ENCODE data around the gene REXO1.
A peak's percentile ranks its signal among the peaks of the same experiment; 100 is the strongest.

REXO1 gene

GRCh38 chr19:1843116-1843515 is 5.2 kb downstream of the REXO1 start:
- CTCF ChIA-PET = interaction anchor here (0.6 to 1.6 kb wide), 3 partner anchors 17 to 134 kb away, joined by 3 to 6 read pairs (median 3); no protein-coding TSS in a partner anchor
- no peak for DNase-seq (ENCODE audit: low spot score)
- TF ChIP-seq, protein P1, sequence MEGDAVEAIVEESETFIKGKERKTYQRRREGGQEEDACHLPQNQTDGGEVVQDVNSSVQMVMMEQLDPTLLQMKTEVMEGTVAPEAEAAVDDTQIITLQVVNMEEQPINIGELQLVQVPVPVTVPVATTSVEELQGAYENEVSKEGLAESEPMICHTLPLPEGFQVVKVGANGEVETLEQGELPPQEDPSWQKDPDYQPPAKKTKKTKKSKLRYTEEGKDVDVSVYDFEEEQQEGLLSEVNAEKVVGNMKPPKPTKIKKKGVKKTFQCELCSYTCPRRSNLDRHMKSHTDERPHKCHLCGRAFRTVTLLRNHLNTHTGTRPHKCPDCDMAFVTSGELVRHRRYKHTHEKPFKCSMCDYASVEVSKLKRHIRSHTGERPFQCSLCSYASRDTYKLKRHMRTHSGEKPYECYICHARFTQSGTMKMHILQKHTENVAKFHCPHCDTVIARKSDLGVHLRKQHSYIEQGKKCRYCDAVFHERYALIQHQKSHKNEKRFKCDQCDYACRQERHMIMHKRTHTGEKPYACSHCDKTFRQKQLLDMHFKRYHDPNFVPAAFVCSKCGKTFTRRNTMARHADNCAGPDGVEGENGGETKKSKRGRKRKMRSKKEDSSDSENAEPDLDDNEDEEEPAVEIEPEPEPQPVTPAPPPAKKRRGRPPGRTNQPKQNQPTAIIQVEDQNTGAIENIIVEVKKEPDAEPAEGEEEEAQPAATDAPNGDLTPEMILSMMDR (conservative IDR thresholded peaks at IDR 0.05; ENCODE audit: low read depth) = no peak
- POLR2A ChIA-PET (ENCODE audit: low non-redundant PET) = no interaction called here
- H3K27ac ChIP-seq = peak overlapping the region; percentile 98

DNA sequence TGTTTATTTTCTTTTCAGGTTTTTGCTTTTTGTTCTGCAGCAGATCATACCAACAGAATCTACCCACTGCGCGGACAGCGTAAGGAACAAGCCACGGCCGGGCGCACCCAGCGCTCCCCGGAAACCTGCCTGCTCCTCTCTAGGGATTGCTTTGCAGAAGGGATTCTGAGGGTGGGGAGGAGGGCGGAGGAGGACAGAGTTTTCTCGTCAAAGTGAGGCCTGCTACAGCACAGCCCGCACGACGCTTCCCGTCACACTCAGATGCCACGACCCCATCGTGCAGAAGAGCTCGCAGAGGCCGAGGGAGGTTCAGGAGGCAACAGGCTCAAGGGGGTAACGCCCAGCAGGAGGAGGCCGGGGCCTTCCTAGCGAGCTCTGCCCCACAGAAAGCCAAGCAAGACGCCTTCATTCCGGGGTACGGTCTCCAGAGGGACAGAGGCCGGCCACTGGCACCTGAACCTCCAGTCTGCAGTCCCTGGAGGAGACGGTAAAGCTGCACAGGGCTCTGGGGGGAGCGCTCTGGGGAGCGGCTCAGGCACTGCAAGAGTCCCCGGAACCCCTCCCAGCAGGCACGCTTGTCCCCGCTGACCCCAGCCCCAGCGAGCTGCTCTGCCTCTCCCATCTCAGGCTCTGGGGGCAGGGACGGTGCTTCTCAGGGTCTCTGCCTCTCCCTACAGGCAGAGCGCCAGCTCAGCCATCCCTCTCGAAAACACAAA is 6.9 kb downstream of the REXO1 start:
- DNase-seq (ENCODE audit: low spot score) = no peak
- ChIA-PET POLR2A (ENCODE audit: low non-redundant PET) (no interaction called here), CTCF (no interaction called here)
- TF ChIP-seq, protein P1 (conservative IDR thresholded peaks at IDR 0.05; ENCODE audit: low read depth) = no peak
- H3K27ac ChIP-seq = peak overlapping the region; percentile 98

DNA sequence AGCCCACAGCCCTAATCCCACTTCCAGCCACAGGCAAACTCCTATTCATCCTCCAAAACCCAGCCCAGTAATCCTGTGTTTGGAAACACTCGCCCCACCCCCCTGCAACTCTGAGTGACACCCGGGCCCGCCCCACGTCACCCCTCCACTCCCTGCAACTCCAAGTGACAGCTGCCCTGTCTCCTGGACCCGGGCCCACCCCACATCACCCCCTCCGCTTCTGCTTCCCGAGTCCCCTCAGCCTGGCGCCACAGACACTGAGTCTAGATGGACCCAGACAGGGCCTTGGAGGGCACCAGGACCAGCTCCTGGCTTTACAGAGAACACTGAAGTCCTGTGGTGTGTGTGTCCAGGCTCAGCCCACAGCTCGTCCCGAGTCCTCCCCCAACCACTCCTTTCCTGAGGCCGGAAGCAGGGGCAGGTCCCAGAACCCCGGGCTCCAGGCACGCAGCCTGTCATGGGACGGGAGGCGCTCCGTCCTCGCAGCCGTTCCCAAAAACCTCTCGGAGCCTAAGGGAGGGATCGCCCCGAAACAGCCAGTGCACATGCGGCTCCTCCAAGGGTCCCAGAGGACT is 7.7 kb downstream of the REXO1 start:
- TF ChIP-seq, protein P1 (conservative IDR thresholded peaks at IDR 0.05; ENCODE audit: low read depth) = no peak
- no peak for DNase-seq (ENCODE audit: low spot score)
- peak overlapping the region; percentile 98 for H3K27ac ChIP-seq
- ChIA-PET CTCF (interaction anchor here (0.6 to 0.9 kb wide), 3 partner anchors 8 to 15 kb away, joined by 3 to 6 read pairs (median 5); partner anchors contain the start of gene REXO1), POLR2A (ENCODE audit: low non-redundant PET) (no interaction called here)

DNA sequence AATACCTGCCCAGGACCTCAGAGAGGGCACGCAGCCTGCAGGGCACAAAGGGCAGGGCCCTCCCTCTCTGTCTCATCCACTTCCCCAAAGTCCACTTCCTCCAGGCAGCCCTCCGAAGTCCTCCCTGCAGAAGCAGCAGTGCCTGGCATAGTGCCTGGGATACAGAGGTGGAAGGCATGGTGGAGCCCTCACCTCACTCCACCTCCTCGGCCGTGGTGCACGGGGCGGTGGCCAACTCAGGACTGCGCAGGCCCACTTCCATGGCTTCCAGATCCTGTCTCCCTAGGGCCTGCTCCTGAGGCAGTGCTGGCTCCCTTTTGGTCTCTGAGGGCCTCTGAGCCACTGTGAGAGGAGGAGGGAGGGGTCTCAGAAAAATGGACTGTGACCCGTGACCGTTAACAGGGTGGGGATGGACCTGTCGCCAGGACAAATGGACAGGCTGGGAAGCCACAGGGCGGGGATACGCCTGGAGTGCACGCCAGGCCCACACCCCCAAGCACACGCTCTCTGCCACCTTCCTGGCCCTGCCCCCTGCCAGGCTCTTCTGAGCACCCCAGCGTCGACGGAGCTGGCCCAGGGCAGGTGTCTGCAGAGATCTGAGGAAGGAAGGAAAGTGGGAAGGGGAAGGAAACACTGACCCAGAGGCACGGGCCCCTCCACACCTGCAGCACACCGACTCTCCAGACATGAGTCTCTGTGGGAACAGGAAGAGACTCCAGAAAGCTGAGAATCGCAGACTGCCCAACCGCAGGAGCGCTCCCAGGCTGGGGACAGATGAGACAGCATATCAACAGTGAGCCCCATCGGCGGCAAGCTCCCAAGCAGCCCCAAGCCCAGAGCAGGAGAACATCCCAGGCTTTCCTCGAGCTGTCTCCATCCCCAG is 8.4 kb downstream of the REXO1 start:
- H3K27ac ChIP-seq = peak overlapping the region; percentile 98
- ChIA-PET POLR2A (ENCODE audit: low non-redundant PET) (interaction anchor here (0.7 kb wide), 1 partner anchor 238 kb away, joined by 7 read pairs; no protein-coding TSS in a partner anchor), CTCF (interaction anchor here (0.6 to 2.1 kb wide), 4 partner anchors 9 to 14 kb away, joined by 3 to 12 read pairs (median 6); partner anchors contain the start of gene REXO1)
- DNase-seq (ENCODE audit: low spot score) = no peak
- TF ChIP-seq, protein P1 (conservative IDR thresholded peaks at IDR 0.05; ENCODE audit: low read depth) = no peak

GRCh38 chr19:1837625-1838105 is 10.6 kb downstream of the REXO1 start:
- TF ChIP-seq, protein P1 (conservative IDR thresholded peaks at IDR 0.05; ENCODE audit: low read depth) = peak; percentile 87

GRCh38 chr19:1837222-1837565 is 11.1 kb downstream of the REXO1 start:
- CTCF ChIA-PET = interaction anchor here (0.5 to 2.0 kb wide), 9 partner anchors 8 to 193 kb away, joined by 3 to 7 read pairs (median 5); no protein-coding TSS in a partner anchor
- TF ChIP-seq, protein P1 (conservative IDR thresholded peaks at IDR 0.05; ENCODE audit: low read depth) = no peak
- no peak overlapping the region; the same call in none of the 2 replicates for H3K27ac ChIP-seq
- POLR2A ChIA-PET (ENCODE audit: low non-redundant PET) = no interaction called here
- DNase-seq (ENCODE audit: low spot score) = no peak

More at GRCh38 chr19:1837625-1838105, 10.6 kb downstream of the REXO1 start:
- ChIA-PET POLR2A (ENCODE audit: low non-redundant PET) (no interaction called here), CTCF (interaction anchor here (0.5 to 2.1 kb wide), 12 partner anchors 8 to 292 kb away, joined by 3 to 12 read pairs (median 5); no protein-coding TSS in a partner anchor)
- peak; percentile 53 for DNase-seq (ENCODE audit: low spot score)
- peak overlapping the region; percentile 98 for H3K27ac ChIP-seq

Measured in RWPE1 (cell line).